Heart right ventricle (tissue), 16 donors: ENCODE data around the gene SGCA. TPM values are rescaled to one million over a fixed set of nuclear protein-coding genes. Genes with fewer than 3 reads are reported as not detected.

Source experiments
- ATAC-seq, 8 donors: fragments of 200-7000 bp; cut with Tn5 transposase; one replicate each; pipeline ENCODE4 v1.9.1; 2020; ENCODE audit warnings: mild to moderate bottlenecking in 8 of 8, moderate library complexity in 8 of 8, moderate number of reproducible peaks in 1 of 8
- DNase-seq, 2 donors: peaks; one replicate each; pipeline ENCODE4 v3.0.0-alpha.2; 2020
- H3K27ac ChIP-seq, 10 donors: fragments of 200-600 bp; sonication (generic) in 2 of 10; one replicate each; pipeline versions ENCODE4 v1.5.0 to v1.8.0; 2020 to 2022; ENCODE audit warnings: mild to moderate bottlenecking in 3 of 10
- H3K27me3 ChIP-seq, 7 donors: fragments of 200-600 bp; one replicate each; pipeline ENCODE4 v1.8.0; 2021 to 2022; ENCODE audit warnings: mild to moderate bottlenecking in 2 of 7
- H3K36me3 ChIP-seq, 9 donors: fragments of 200-600 bp; sonication (generic) in 1 of 9; one replicate each; pipeline versions ENCODE4 v1.5.0 to v1.8.0; 2020 to 2022; ENCODE audit warnings: mild to moderate bottlenecking in 2 of 9
- H3K4me1 ChIP-seq, 9 donors: fragments of 200-600 bp; sonication (generic) in 1 of 9; one replicate each; pipeline versions ENCODE4 v1.5.0 to v1.8.0; 2020 to 2022; ENCODE audit warnings: mild to moderate bottlenecking in 4 of 9
- H3K4me3 ChIP-seq, 10 donors: fragments of 200-600 bp; sonication (generic) in 2 of 10; one replicate each; pipeline versions ENCODE4 v1.5.0 to v1.8.0; 2020 to 2022; ENCODE audit warnings: mild to moderate bottlenecking in 7 of 10, moderate library complexity in 2 of 10
- H3K9me3 ChIP-seq, 11 donors: fragments of 200-600 bp in 10 of 11; sonication (generic) in 2 of 11; one replicate each; pipeline versions ENCODE4 v1.5.0 to v1.8.0; 2013 to 2022; ENCODE audit warnings: mild to moderate bottlenecking in 2 of 11, control low read depth in 1 of 11, moderate library complexity in 1 of 11
- CTCF ChIP-seq, 9 donors: fragments of 200-600 bp; sonication (generic) in 2 of 9; IDR thresholded peaks; one replicate each; pipeline versions ENCODE4 v1.5.0 to v1.8.0; 2021 to 2022; ENCODE audit warnings: antibody characterized with exemption in 9 of 9, mild to moderate bottlenecking in 5 of 9, moderate library complexity in 1 of 9
- WGBS, 2 donors: extraction: QIAGEN DNeasy Blood & Tissue Kit; methylation state at CpG; one replicate each; pipeline ENCODE4 v1.1.7; 2013; ENCODE audit warnings: inconsistent platforms in 1 of 2; 5-methylcytosine and 5-hydroxymethylcytosine counted together
- intact Hi-C, 10 donors: fragments of 100-400 bp; cut with DNase I; formaldehyde crosslinking; loops; one replicate each; pipeline versions ENCODE4 v1.11.1 to v1.14.2; 2022
- polyA plus RNA-seq, 2 donors: library from polyadenylated mRNA; stranded (reverse); fragments of 200-250 nt; gene quantifications; one replicate each; pipeline ENCODE4 v1.2.3, GENCODE V29; 2013
- total RNA-seq, 10 donors: library from RNA; stranded (reverse); fragmentation: NEBNext Ultra II Directional in 3 of 10; extraction: Animal tissue kit (Norgen Biotek cat#: 25700) in 3 of 10; gene quantifications; one replicate each; pipeline versions ENCODE4 v1.2.1 to v1.2.4, GENCODE V29; 2021 to 2023
- donor health status: Arrhythmogenic right ventricular cardiomyopathy.
- donor health status: ischemic (EF 13 %, LVEDD 7.1; RV severe dilation, severe dysfunction).
- donor health status: healthy with polysubstance abuse.
- donor health status: DM: no; HTN: yes; CAD: no.
- donor health status: DM: no; HTN: no; CAD: no.
- donor health status: ischemic (EF 25% LVEDD 6.9; RV normal size, moderate dysfunction).
- donor health status: ischemic (EF 25% LVEDD 5.7; RV mildly dilated, moderate dysfunction).
- donor health status: healthy.
- donor health status: DM: yes; HTN: yes; CAD: no.
- donor health status: Ischemic cardiomyopathy.
- donor health status: ischemic (EF 35%, LVEDD 5.7; RV mildly dilated, moderate dysfunction).
- donor health status: nonischemic (EF 11% LVEDD 7.7; RV severe dilation, severe dysfunction).
- donor health status: DM: yes; HTN: yes; CAD: no.
- donor health status: PGD.
- donor health status: ischemic (EF 29% LVEDD 5.4; RV normal size, mild dysfunction).
- donor health status: nonischemic (EF 23%, LVEDD 6.1; RV moderate dilation, normal function).

Gene SGCA
- total and polyA plus RNA-seq, 12 donors = 136 to 314 (median 158) TPM

- no peak for ATAC-seq
- peaks cover 2 to 62% (median 28%) of the 10 kb centered on the region in 9 donors for H3K4me1 ChIP-seq
Measured at GRCh38 chr17:50219342-50219741, 53.5 kb downstream of the SGCA start.

GRCh38 chr17:50219939-50220465 lies 54.2 kb downstream of the SGCA start:
- Histone ChIP-seq H3K4me1 (peaks cover 2 to 55% (median 27%) of the 10 kb centered on the region in 9 donors), H3K36me3 (no peaks in the 10 kb centered on the region), H3K4me3 (no peak overlapping the region), H3K9me3 (no peaks in the 10 kb centered on the region), H3K27me3 (peaks cover 0 to 22% (median 0%) of the 10 kb centered on the region in 7 donors), H3K27ac (peak overlapping the region in 7 of 10 donors; percentile 14 to 69 (median 56))
- ATAC-seq (peak; percentile 17 to 66 (median 61)), DNase-seq (peak in 1 of 2 donors; percentile 45)
- 29 to 41% methylated on average over 4 of the region's 4 CpGs for WGBS, 2 donors
- TF ChIP-seq CTCF (IDR thresholded peaks at IDR 0.05) = no peak
- intact Hi-C loops = no loop called here

More at GRCh38 chr17:50219342-50219741, 53.5 kb downstream of the SGCA start:
- no peaks in the 10 kb centered on the region for H3K36me3 ChIP-seq
- DNase-seq = no peak
- intact Hi-C loops = no loop called here
- no peak for TF ChIP-seq CTCF (IDR thresholded peaks at IDR 0.05)
- 64 to 65% methylated on average over 5 of the region's 5 CpGs for WGBS, 2 donors
- peaks cover 0 to 22% (median 0%) of the 10 kb centered on the region in 7 donors for H3K27me3 ChIP-seq
- no peaks in the 10 kb centered on the region for H3K9me3 ChIP-seq
- peak overlapping the region in 8 of 10 donors; percentile 9 to 69 (median 56) for H3K27ac ChIP-seq
- H3K4me3 ChIP-seq = no peak overlapping the region

- Histone ChIP-seq H3K27ac (peak overlapping the region in 4 of 10 donors; percentile 48 to 69 (median 58)), H3K9me3 (peaks cover 0 to 7% (median 0%) of the 10 kb centered on the region in 11 donors), H3K27me3 (peaks cover 0 to 22% (median 0%) of the 10 kb centered on the region in 7 donors), H3K4me3 (no peak overlapping the region), H3K4me1 (peaks cover 2 to 54% (median 26%) of the 10 kb centered on the region in 9 donors), H3K36me3 (no peaks in the 10 kb centered on the region)
- no peak for DNase-seq
- intact Hi-C loops = no loop called here
- WGBS, 2 donors = 77 to 78% methylated on average over 15 of the region's 15 CpGs
- ATAC-seq = peak in 1 of 8 donors; percentile 31
- TF ChIP-seq CTCF (IDR thresholded peaks at IDR 0.05) = no peak
Measured at GRCh38 chr17:50220811-50221210, 55.0 kb downstream of the SGCA start.

GRCh38 chr17:50221266-50221863 lies 55.6 kb downstream of the SGCA start:
- Histone ChIP-seq H3K27me3 (peaks cover 0 to 22% (median 0%) of the 10 kb centered on the region in 7 donors), H3K9me3 (peaks cover 0 to 13% (median 0%) of the 10 kb centered on the region in 11 donors), H3K4me1 (peaks cover 2 to 54% (median 26%) of the 10 kb centered on the region in 9 donors), H3K4me3 (no peak overlapping the region), H3K36me3 (no peaks in the 10 kb centered on the region), H3K27ac (peak overlapping the region in 3 of 10 donors; percentile 48 to 59 (median 56))
- DNase-seq = no peak
- TF ChIP-seq CTCF (IDR thresholded peaks at IDR 0.05) = no peak
- peak in 2 of 8 donors; percentile 11 to 27 for ATAC-seq
- WGBS, 2 donors = 79 to 80% methylated on average over 9 of the region's 9 CpGs
- intact Hi-C loops = no loop called here
